Esophagus squamous epithelium (tissue), 4 donors: ENCODE results near the gene CTNNA2.

Experiments used
- POLR2A ChIP-seq, 4 donors: fragments of 450-650 bp; IDR thresholded peaks; one replicate each; pipeline ENCODE4 v1.6.1; 2017; ENCODE audit warnings: antibody characterized with exemption in 4 of 4, mild to moderate bottlenecking in 4 of 4, moderate library complexity in 3 of 4
- TF ChIP-seq, protein P1 (sequence below), 6 experiments: fragments of 450-650 bp in 4 of 6; fragments of 200-600 bp in 2 of 6; sonication (generic) in 2 of 6; IDR thresholded peaks; one replicate each; pipeline ENCODE4 v1.5.1; 2016 to 2019; ENCODE audit warnings: antibody characterized with exemption in 6 of 6, mild to moderate bottlenecking in 4 of 6, moderate library complexity in 4 of 6

DNA sequence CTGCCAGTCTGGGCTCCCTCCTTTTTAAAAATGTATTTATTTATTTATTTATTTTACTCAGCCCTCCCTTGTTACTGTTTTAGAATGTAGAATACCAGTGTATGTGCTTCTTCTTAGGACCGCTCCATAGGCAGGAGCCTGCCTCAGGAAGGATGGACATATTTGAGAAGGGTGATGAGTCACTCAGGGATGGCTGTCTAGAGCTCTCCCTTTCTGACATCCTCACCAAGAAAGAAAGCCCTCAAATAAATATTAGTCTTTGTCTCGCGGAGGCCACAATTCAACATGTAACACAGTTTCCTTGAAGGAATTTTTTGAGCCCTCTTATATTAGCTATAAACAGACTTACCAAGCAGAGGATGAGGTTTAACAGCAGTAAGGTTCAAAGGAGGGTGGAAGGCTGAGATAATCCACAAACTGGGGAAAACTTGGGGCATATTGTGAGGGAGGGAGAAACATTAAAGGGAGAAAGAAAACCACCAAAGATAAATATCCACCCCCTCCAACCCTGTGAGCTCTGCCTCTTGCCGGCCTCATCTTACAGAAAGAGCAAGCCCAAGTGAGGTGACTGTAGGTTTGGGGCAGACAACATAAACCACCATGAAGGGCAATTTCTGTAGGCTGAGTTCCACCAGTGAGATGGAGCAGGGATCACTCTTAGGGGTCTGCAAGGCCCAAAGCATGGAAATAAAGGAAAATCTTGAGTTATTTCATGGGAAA lies 628.3 kb downstream of the CTNNA2 start:
- TF ChIP-seq, protein P1, sequence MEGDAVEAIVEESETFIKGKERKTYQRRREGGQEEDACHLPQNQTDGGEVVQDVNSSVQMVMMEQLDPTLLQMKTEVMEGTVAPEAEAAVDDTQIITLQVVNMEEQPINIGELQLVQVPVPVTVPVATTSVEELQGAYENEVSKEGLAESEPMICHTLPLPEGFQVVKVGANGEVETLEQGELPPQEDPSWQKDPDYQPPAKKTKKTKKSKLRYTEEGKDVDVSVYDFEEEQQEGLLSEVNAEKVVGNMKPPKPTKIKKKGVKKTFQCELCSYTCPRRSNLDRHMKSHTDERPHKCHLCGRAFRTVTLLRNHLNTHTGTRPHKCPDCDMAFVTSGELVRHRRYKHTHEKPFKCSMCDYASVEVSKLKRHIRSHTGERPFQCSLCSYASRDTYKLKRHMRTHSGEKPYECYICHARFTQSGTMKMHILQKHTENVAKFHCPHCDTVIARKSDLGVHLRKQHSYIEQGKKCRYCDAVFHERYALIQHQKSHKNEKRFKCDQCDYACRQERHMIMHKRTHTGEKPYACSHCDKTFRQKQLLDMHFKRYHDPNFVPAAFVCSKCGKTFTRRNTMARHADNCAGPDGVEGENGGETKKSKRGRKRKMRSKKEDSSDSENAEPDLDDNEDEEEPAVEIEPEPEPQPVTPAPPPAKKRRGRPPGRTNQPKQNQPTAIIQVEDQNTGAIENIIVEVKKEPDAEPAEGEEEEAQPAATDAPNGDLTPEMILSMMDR (IDR thresholded peaks at IDR 0.05), result no peak
- no peak for TF ChIP-seq POLR2A (IDR thresholded peaks at IDR 0.05)
